GM19023 (cell line): ENCODE data around the gene ZNF454.

ENCODE experiments used
- ATAC-seq: cut with Tn5 transposase; IDR thresholded peaks from one replicate; pipeline ENCODE4 v1.9.1; 2021; ENCODE audit warnings: mild to moderate bottlenecking, moderate library complexity; ENCODE audit not compliant: unreplicated experiment

The ZNF454 gene

GRCh38 chr5:178992291-178992895, 51.4 kb downstream of the ZNF454 start:
- no peak for ATAC-seq

- ATAC-seq = no peak
Observed at GRCh38 chr5:178993236-178993765, 52.3 kb downstream of the ZNF454 start.

GRCh38 chr5:178993955-178994579, 53.1 kb downstream of the ZNF454 start:
- no peak for ATAC-seq

- ATAC-seq = no peak
Observed at GRCh38 chr5:178994580-178995340, 53.8 kb downstream of the ZNF454 start, which contains the start of gene GRM6. Gene GRM6 (minus strand): TSS chr5:178995320. CDS start chr5:178994944, 376 bp downstream.

- no peak for ATAC-seq
Observed at GRCh38 chr5:178995341-178995690, 54.3 kb downstream of the ZNF454 start.

- ATAC-seq = no peak
Observed at GRCh38 chr5:178996156-178996555, 55.2 kb downstream of the ZNF454 start.

- ATAC-seq = no peak
Observed at GRCh38 chr5:178997191-178997590, 56.2 kb downstream of the ZNF454 start.

GRCh38 chr5:178998441-178998840, 57.4 kb downstream of the ZNF454 start:
- no peak for ATAC-seq

GRCh38 chr5:179006564-179006963, 65.6 kb downstream of the ZNF454 start:
- no peak for ATAC-seq

GRCh38 chr5:179008667-179009066, 67.7 kb downstream of the ZNF454 start:
- ATAC-seq = no peak
